CD4-positive, alpha-beta T cell treated with Interleukin-10 for 1 hour (primary cell): ENCODE results near the gene SPSB1.

Experiments used
- DNase-seq: peaks from one replicate; pipeline ENCODE4 v3.0.0-alpha.2; 2020

The SPSB1 gene

DNA sequence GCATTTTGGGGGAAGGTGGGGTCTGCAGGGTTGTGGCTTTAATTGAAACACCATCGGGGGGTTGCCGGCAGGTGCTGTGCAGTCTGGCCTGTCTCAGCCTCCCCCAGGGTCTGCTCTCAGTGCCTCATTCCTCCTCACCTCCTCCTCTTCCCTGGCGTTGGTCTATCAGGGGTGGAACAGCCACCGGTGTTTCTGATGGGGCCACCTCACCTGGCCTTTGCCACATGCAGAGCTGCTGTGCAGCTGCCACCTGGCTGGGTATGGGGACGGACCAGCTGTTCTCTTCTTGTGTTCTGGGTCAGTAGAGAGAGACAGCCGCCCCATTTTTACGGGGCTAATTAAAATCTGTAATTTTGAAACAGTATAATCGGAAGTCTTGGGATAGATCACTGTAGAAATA is 53.9 kb downstream of the SPSB1 start:
- DNase-seq = no peak

- no peak for DNase-seq
Measured at GRCh38 chr1:9347095-9347850, 54.6 kb downstream of the SPSB1 start.

DNA sequence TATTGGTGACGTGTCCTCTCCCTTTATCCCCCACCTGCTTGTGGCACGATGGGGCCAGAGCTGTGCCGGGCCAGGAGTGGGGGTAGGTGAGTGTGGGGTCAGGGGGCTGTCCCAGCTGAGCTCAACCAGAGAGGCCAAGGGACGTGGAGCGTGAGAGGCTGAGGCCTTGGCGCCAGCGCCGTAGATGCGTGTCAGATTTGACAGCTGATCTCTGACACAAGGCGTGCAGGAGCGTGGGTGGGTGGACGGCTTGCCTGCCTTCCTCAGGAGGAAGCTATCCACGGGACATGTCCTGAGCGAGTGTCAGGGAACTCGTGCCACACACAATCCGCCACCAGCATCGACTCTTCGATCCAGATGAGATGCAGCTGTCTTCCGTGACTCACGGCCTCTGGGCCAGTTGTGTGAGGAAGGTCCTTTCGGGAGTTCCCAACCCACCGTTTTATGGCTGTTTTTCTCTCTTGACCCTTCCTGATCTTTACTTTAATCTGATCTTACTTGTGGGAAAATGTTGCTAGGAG is 56.7 kb downstream of the SPSB1 start:
- DNase-seq = no peak

DNA sequence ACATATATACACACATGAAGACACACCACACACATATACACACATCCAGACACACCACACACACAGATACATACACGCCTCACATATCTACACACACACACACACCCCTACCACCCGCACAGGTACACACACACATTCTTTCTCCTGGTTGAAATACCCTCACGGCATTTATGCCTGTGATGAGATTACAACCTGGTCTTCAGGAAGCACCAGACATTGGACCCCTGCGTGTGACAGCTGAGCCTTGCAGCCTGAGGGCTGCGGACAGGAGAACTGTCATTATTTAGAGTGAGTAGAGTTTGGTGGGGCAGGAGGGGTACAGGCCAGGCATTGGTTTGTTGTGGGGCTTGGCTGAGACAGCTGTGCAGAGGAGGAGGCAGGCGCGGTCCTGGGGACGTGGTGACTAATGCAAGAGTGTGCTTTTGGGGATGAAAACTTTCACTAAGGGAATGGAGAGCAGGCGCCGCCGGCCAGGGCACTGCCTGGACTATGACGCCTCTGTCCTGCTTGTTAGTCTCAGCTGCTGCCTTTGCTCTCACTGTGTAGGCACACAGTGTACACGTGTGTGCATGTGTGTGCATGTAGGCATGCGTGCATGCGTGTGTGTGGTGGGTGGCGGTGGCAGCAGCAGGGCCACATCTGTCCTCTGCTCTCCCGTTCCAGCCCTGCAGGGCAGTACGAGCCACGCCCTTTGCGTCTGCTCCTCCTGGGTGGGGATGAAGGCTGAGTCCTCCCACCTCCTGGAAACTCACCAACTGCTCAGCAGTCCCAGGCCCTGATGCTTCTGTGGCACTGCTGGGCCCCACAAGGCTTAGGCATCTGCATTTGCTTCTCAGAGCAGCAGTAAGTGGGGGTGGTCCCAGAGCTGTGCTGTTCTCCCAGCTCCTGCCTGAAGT is 57.6 kb downstream of the SPSB1 start:
- no peak for DNase-seq

- DNase-seq = no peak
Measured at GRCh38 chr1:9350960-9351359, 58.3 kb downstream of the SPSB1 start.

DNA sequence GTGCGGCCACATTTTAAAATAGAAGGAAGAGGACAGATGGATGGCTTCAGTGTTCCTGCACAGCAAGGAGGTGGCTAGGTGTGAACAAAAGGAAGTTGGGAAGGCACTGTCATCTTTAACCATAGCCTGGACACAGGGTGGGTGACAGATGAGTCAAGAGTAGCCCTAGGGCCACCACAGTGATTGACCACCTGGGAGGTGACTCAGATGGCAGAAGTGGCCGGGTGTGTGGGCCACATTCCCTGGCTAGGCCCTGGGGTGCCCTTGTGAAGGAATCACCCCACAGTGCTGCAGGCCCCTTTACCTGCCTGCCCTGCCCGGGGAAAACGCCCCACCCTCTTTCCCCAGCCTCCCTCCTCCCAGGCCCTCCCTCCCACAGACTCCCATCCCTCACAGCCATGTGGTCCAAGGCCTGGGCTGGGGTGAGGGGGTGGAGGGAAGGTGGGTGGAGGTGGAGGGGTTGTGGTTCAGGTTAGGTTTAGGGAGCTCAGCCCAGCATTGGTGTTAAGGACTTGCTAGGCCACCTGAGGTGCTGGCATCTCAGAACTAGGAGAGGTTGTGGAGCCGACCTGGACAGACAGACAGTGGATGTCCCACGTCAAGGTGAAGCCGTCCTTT is 59.1 kb downstream of the SPSB1 start:
- no peak for DNase-seq

GRCh38 chr1:9352377-9353134 is 59.9 kb downstream of the SPSB1 start:
- DNase-seq = no peak

- no peak for DNase-seq
Measured at GRCh38 chr1:9355503-9355902, 62.8 kb downstream of the SPSB1 start.

- no peak for DNase-seq
Measured at GRCh38 chr1:9356021-9356420, 63.3 kb downstream of the SPSB1 start.

DNA sequence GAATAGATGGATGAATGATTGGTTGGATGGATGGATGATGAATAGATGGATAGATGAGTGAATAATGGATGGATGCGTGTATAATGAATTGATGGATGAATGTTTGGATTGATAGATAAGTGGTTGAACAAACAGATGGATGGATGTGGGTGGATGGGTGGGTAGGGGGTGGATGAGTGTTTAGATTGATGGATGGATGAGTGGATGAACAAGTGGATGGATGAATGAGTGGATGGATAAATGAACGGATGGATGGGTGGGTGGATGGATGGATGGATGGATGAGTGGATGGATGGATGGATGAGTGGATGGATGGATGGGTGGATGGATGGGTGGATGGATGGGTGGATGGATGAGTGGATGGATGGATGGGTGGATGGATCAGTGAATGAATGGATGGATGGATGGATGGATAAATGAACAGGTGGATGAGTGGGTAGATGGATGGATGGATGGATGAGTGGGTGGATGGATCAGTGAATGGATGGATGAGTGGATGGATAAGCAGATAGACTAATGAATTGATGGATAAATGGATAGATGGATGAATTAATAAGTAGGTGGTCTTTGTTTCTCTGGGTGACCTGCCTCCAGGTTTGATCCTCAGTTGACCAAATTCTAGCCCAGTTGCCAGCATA is 64.3 kb downstream of the SPSB1 start:
- DNase-seq = no peak

GRCh38 chr1:9357958-9358357 is 65.3 kb downstream of the SPSB1 start:
- no peak for DNase-seq

GRCh38 chr1:9360371-9361064 is 67.8 kb downstream of the SPSB1 start:
- no peak for DNase-seq

- no peak for DNase-seq
Measured at GRCh38 chr1:9361630-9362260, 69.1 kb downstream of the SPSB1 start.

DNA sequence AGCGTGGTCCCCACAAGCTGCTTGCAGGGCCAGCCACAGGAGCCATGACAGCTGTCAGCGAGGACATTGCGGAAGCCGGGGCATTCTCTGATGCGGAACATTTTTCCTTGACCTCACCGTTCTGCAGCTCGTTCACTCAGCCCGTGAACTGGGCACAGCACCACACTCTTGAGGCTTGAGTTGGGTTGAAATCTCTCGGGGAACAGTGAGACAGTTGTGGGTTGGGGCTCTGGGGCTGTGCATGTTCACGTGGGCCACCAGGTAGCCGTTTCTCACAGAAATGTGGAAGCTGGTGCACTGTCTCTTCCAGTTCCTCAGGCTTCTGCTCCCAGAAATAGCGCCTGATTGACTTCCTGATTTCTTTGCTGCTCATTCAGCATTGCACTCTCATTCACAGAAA is 69.8 kb downstream of the SPSB1 start:
- DNase-seq = no peak

DNA sequence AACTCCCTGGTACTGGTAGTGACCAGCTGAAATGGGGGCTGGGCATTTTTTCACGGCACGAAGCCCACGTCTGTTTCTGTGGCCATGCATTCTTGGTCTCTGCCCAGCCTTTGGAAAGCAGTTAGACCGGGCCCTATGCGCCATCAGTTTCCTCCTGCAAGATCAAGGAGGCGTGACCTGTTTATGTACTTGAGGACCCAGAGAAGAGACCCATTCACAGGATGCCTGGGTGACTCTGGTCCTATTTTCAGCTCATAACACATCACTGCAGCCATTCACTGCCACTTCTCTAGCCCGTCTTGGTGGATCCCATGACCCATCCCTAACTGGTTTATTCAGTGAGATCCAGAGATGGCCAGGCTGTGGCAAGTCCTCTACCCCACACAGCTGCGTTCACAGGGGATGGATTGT is 70.4 kb downstream of the SPSB1 start:
- no peak for DNase-seq

GRCh38 chr1:9366298-9366697 is 73.6 kb downstream of the SPSB1 start:
- DNase-seq = no peak

DNA sequence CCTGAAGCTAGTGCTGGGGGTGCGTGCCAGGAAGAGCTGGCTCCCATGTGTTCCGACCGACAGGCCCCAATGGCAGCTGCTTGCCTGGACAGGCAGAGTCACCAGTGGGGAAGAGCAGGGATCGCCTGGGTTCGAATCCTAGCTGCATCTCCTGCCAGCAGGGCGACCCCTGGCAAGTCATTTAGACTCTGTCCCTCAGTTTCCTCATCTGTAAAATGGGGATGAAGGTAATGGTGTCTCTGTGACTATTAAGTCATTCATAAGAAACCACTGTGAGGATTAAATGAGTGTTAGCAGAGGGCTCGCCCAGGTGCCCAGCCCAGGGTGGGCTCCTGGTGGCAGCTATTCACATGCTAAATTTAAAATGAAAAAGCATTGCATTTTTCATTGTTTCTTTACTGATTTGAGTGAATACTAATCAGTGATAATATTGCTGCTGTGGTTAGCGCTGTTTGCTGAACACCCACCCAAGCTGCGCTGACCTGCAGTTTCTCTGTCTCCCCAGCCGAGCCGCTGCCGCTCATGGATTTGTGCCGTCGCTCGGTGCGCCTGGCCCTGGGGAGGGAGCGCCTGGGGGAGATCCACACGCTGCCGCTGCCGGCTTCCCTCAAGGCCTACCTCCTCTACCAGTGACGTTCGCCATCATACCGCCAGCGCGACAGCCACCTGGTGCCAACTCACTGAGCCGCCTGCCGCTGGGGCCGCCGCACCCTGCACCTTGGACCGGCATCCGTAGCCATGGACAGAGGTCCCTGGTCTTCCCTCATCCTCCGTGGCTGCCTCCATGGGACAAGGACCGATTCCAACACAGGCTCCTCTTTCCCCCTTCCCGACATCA is 74.5 kb downstream of the SPSB1 start:
- DNase-seq = no peak

- no peak for DNase-seq
Measured at GRCh38 chr1:9367806-9368205, 75.1 kb downstream of the SPSB1 start.

DNA sequence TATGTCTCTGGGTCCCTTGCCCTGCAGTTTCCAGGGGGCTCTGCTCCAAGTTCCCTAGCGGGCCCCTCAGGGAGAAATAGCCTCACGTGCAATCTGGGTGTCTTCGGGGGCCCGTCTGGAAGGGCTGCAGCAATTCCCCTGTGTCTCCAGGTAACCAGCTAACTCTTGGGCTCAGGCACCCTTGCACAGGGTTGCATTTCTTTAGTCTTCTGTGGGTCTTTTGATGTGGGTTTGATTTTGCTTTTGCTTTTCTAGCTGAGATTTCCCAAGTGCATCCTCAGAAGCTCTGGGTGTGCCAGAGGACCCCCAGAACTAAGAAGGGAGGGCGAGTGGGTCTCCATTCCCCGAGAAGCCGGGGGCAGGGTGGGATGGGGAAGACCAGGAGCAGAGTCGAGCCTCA is 75.7 kb downstream of the SPSB1 start:
- no peak for DNase-seq
